AG04449 (cell line): ENCODE data around the gene HES2.
"Not testable (repeated sequence)": the region's sequence is repeated elsewhere in the genome, so short reads cannot be mapped to it uniquely, and the experiment has no call there.

ENCODE experiments used
- CTCF ChIA-PET: fragments of 350-600 bp; formaldehyde crosslinking; extraction: SDS; loops from one replicate; lab custom pipeline; 2021; ENCODE audit warnings: antibody characterized with exemption; lab: Yijun Ruan, JAX
- POLR2A ChIA-PET: fragments of 400-600, 350-600 bp; formaldehyde crosslinking; extraction: SDS; loops from one replicate; lab custom pipeline; 2020; ENCODE audit warnings: antibody characterized with exemption, inconsistent platforms; lab: Yijun Ruan, JAX
- DNase-seq: peaks from one replicate; pipeline ENCODE4 v3.0.0-alpha.2; 2010; ENCODE audit warnings: low read depth, low spot score
- H3K4me3 ChIP-seq: 2 replicates; pipeline ENCODE4 v1.5.1; 2011; ENCODE audit warnings: low read depth, mild to moderate bottlenecking, control low read depth, low read length
- CTCF ChIP-seq: IDR thresholded peaks from one replicate; pipeline ENCODE4 v1.5.1; 2011; ENCODE audit warnings: mild to moderate bottlenecking, moderate library complexity, low read length, control low read depth, inconsistent platforms; ENCODE audit not compliant: insufficient read depth; ENCODE audit errors: missing control alignments

Gene HES2

DNA sequence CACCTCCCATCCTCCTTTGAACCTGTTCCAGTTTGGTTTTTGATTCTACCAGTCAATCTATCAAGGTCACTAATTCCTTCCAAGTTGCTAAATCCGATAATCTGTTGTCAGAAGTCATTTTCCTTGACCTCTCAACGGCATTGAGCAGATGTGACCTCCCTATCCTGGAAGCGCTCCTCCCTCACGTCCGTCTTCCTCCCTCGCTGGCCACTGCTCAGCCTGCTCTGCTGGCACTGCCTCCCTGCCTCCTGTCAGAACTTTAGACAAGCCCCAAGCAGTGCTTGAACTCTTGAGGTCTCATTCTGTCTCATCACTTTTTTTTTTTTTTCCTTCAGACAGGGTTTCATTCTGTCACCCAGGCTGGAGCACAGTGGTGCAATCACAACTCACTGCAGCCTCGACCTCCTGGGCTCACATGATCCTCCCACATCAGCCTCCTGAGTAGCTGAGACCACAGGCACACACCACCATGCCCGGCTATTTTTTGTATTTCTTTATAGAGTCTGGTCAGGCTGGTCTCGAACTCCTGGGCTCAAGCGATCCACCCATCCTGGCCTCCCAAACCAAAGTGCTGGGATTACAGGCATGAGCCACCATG is 21.8 kb downstream of the HES2 start:
- ChIA-PET CTCF (interaction anchor here (12.0 kb wide), 1 partner anchor 37 kb away, joined by 175 read pairs; no protein-coding TSS in a partner anchor), POLR2A (no interaction called here)
- H3K4me3 ChIP-seq = no peak overlapping the region
- DNase-seq = no peak
- TF ChIP-seq CTCF = no peak

DNA sequence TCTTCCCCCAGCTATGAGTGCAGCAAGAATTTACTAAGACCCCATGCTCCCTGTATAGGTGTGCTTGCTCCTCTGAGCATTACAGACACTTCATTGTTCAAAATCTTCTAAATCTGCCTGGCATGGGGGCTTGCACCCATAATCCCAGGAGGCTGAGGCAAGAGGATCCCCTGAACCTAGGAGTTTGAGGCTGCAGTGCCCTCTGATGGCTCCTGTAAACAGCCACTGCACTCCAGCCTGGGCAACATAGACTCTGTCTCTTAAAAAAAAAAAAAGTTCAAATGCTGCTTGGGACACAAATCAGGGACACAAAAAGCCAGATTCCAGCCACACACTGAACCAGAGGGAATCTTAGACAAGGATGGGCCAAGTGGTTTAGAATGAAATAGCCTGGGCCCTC is 22.7 kb downstream of the HES2 start:
- H3K4me3 ChIP-seq = no peak overlapping the region
- TF ChIP-seq CTCF = no peak
- no peak for DNase-seq
- CTCF ChIA-PET = interaction anchor here (1.0 kb wide), 1 partner anchor 35 kb away, joined by 3 read pairs; no protein-coding TSS in a partner anchor
- POLR2A ChIA-PET = no interaction called here

- H3K4me3 ChIP-seq, DNase-seq, POLR2A ChIA-PET: not testable (repeated sequence)
- CTCF ChIA-PET = interaction anchor here (1.0 to 6.4 kb wide), 2 partner anchors 7 to 47 kb away, joined by 3 to 52 read pairs; no protein-coding TSS in a partner anchor
Observed at GRCh38 chr1:6395781-6396244, 23.9 kb downstream of the HES2 start.

DNA sequence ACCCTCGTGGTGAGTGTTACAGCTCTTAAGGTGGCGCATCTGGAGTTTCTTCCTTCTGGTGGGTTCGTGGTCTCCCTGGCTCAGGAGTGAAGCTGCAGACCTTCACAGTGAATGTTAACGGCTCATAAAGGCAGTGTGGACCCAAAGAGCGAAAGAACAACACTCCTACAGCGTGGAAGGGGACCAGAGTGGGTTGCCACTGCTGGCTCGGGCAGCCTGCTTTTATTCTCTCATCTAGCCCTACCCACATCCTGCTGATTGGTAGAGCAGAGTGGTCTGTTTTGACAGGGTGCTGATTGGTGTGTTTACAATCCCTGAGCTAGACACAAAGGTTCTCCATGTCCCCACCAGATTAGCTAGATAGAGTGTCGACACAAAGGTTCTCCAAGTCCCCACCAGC is 24.6 kb downstream of the HES2 start:
- CTCF ChIA-PET = interaction anchor here (1.0 to 6.4 kb wide), 5 partner anchors 8 to 148 kb away, joined by 3 to 52 read pairs (median 3); no protein-coding TSS in a partner anchor
- POLR2A ChIA-PET, H3K4me3 ChIP-seq, DNase-seq: not testable (repeated sequence)

DNA sequence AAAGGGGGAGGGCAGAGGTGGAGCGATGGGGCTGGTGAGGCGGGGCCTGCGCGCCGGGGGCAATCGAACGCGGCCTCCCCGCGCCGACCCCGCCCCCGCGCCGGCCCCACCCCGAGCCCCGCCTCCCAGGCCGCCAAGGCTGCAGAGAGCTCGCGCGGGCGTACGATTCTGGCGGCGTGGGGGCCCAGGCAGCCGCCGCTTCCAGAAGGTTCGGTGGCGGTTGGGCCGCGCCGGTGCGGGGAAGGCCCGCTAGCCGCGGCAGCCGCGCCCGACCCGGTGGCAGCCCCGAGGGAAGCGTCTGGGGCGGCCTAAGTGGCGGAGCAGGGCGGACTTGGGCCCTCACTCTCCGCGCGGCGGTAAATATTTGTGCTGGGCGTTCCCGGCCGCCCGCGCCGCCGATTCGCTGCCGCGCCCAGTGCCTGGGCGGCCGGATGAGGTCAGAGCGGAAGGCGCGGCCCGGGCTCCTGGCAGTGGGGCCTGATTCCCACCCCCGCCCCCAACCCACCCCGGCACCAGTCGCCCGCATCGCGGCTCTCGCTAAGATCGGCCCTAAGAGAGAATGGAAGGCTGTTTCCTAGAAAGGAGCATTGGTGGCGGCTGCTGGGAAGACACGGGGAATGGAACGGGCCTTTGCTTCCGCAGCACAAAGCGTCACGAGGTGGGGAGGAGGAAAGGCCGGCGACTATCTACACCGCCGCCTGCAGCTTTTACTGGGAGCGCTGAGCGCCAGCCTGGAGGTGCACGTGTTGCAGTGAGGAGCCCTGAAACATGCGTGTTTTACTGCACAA is 26.1 kb downstream of the HES2 start, which contains the start of gene ACOT7:
Gene ACOT7, minus strand, starts transcription at position 368 of the 788 bp plus-strand sequence. CDS start 368 bp downstream, outside the sequence.
- POLR2A ChIA-PET = interaction anchor here (0.6 kb wide), 1 partner anchor 181 kb away, joined by 3 read pairs; no protein-coding TSS in a partner anchor
- H3K4me3 ChIP-seq = peak within 1 kb of the TSS; percentile 67
- TF ChIP-seq CTCF = peak; percentile 35
- DNase-seq = no peak
- CTCF ChIA-PET = interaction anchor here (1.0 to 6.4 kb wide), 11 partner anchors 9 to 153 kb away, joined by 3 to 52 read pairs (median 7); no protein-coding TSS in a partner anchor

DNA sequence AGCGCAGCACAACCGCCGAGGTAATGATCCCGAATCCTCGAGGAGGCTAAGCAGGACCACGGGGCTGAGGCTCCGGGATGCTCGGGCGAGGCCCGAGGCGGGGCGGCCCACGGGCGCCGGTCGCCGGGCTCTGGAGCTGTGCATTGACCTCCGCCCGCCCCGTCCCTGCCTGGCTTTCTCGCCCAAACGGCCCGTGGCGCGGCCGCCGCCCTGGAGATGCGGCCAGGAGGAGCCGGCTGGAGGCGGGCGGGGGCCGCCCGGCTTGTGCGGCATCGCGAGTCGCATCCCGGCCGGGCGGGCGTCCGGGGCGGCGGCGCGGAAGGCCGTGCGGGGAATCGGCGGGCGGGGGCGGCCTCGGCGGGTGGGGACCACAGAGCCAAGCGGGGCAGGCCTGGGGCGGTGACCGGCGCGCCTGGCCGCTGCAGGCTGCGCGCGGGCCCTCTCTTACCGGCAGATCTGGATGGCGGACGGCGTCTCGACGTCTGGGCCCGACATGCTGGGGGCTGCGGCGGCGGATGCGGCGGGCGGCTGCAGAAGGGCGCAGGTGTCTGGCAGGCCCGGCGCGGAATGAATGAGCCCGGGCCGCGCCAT is 26.8 kb downstream of the HES2 start:
- ChIA-PET CTCF (interaction anchor here (1.2 to 6.4 kb wide), 7 partner anchors 10 to 152 kb away, joined by 4 to 52 read pairs (median 7); no protein-coding TSS in a partner anchor), POLR2A (no interaction called here)
- H3K4me3 ChIP-seq = peak overlapping the region; percentile 67
- no peak for DNase-seq
- TF ChIP-seq CTCF = no peak
